K562 (cell line): ENCODE data around the gene ZNF625. TPM values are rescaled to one million over a fixed set of nuclear protein-coding genes. Genes with fewer than 3 reads are reported as not detected.

Experiments used
- ATF1 ChIP-seq, 2 experiments: fragments of 450-650 bp in 1 of 2; IDR thresholded peaks; 2 replicates each; pipeline ENCODE4 v1.6.1; 2016; ENCODE audit warnings: missing compliant biosample characterization in 1 of 2, missing genetic modification characterization in 1 of 2
- E2F3 ChIP-seq: fragments of 250-450 bp; sonication (Bioruptor Pico); IDR thresholded peaks from 2 replicates; pipeline ENCODE4 v1.4.0; 2020; ENCODE audit warnings: mild to moderate bottlenecking
- ETV6 ChIP-seq, 3 experiments: fragments of 150-350 bp in 1 of 3; sonication (generic) in 1 of 3; formaldehyde crosslinking in 1 of 3; IDR thresholded peaks; 2 replicates each; pipeline versions ENCODE4 v1.6.1 to v1.8.0; 2014 to 2022; ENCODE audit warnings: borderline replicate concordance in 2 of 3, low read depth in 2 of 3, antibody characterized with exemption in 1 of 3, low read length in 1 of 3, mild to moderate bottlenecking in 1 of 3, missing genetic modification reagents in 1 of 3
- KDM4B ChIP-seq, 2 experiments: fragments of 450-650 bp in 1 of 2; sonication (generic) in 1 of 2; IDR thresholded peaks; 2 replicates each; pipeline ENCODE4 v1.6.1; 2016 to 2017; ENCODE audit warnings: borderline replicate concordance in 2 of 2, antibody characterized with exemption in 1 of 2, low read depth in 1 of 2, mild to moderate bottlenecking in 1 of 2
- MED1 ChIP-seq: sonication (generic); formaldehyde crosslinking; IDR thresholded peaks from 2 replicates; pipeline ENCODE4 v1.8.1; 2023; ENCODE audit warnings: missing genetic modification reagents, borderline replicate concordance
- NCOA4 ChIP-seq: fragments of 450-650 bp; IDR thresholded peaks from 2 replicates; pipeline ENCODE4 v1.6.1; 2018; ENCODE audit warnings: mild to moderate bottlenecking; ENCODE audit not compliant: partially characterized antibody
- TARDBP ChIP-seq: fragments of 450-650 bp; IDR thresholded peaks from 2 replicates; pipeline ENCODE4 v1.6.1; 2016
- TFAP4 ChIP-seq: sonication (generic); formaldehyde crosslinking; IDR thresholded peaks from 2 replicates; pipeline ENCODE4 v1.8.0; 2022; ENCODE audit warnings: missing genetic modification reagents, mild to moderate bottlenecking, moderate library complexity, borderline replicate concordance
- ZBTB40 ChIP-seq, 2 experiments: fragments of 450-650 bp in 1 of 2; sonication (generic) in 1 of 2; formaldehyde crosslinking in 1 of 2; IDR thresholded peaks; 2 replicates each; pipeline versions ENCODE4 v1.7.1 to v1.9.0; 2016 to 2022; ENCODE audit warnings: inconsistent platforms in 1 of 2, mild to moderate bottlenecking in 1 of 2, missing genetic modification reagents in 1 of 2
- ZSCAN32 ChIP-seq: fragments of 450-650 bp; formaldehyde crosslinking; IDR thresholded peaks from 2 replicates; pipeline ENCODE4 v1.4.0; 2020; ENCODE audit warnings: mild to moderate bottlenecking, moderate library complexity
- polyA plus RNA-seq, 8 experiments: library from polyadenylated mRNA; depleted of rRNA in 4 of 8; stranded (reverse) in 5 of 8; unstranded in 3 of 8; fragments of >200 nt; fragmentation: Nextera tagmentation in 2 of 8; fragmentation: Illumina TruSeq in 1 of 8; extraction: Ambion mirVana in 2 of 8; extraction: Trizol in 1 of 8; gene quantifications; 2 replicates each; pipeline versions ENCODE4 v1.2.1 to v1.2.3, GENCODE V29; 2011 to 2014; ENCODE audit warnings: inconsistent platforms in 1 of 8, missing spikeins in 1 of 8
- total RNA-seq, 7 experiments: library from RNA; depleted of rRNA in 6 of 7; stranded (reverse); fragments of >200 nt in 6 of 7; fragmentation: Illumina TruSeq in 2 of 7; extraction: Trizol in 2 of 7; gene quantifications; 2 replicates each; pipeline versions ENCODE4 v1.2.1 to v1.2.3, GENCODE V29; 2011 to 2021; ENCODE audit warnings: low replicate concordance in 1 of 7
- TF ChIP-seq, protein P1 (sequence below): fragments of 450-650 bp; IDR thresholded peaks from one replicate; pipeline ENCODE4 v1.6.1; 2018; ENCODE audit warnings: mild to moderate bottlenecking, moderate library complexity; ENCODE audit not compliant: partially characterized antibody

ZNF625 gene
- total and polyA plus RNA-seq, 9 of the 15 experiments (the other 6 are each of a cell fraction or from before 2014, with no cell fraction given): 0.07 to 0.09 TPM; not detected in 7

DNA sequence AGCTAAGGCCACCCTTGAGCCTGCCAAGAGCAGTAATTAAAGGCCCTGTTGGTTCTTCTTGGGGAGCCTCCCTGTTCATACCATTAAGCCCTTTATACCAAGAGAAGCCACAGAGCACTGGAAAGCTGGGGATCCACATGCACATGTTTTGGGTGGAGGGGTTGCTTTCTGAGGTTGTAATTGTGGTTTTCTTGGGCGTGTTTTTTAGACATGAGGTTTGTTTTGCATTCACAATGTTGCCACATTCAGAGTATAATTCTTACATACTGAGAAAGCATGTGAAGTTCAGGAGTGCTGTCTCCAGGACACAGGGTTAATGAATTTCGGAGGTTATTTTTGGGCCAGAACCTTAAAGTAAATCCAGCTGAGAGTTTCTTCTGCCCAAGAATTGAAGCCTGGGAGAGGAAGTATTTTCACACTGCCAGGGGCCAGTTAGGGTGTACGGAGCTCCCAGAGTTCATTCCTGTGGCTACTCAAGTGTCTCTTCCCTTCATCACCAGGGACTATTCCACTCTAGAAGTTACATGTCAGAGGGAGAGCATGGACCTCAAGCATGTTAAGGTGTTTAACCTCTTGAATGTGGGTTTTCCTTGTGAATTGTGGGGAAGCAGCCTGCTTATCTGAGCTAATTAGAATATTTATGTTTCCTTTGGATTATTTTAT lies 43.4 kb upstream of the ZNF625 start (continued):
- no peak for TF ChIP-seq ZBTB40 (IDR thresholded peaks at IDR 0.05)
- TF ChIP-seq ZBTB40 (CRISPR knock-in tag; IDR thresholded peaks at IDR 0.05): no peak
- no peak for TF ChIP-seq ETV6 (IDR thresholded peaks at IDR 0.05; ENCODE audit: borderline replicate concordance in 1 of 2, low read depth in 2 of 2, low read length in 1 of 2)
- no peak for TF ChIP-seq ETV6 (CRISPR knock-in tag; IDR thresholded peaks at IDR 0.05; ENCODE audit: borderline replicate concordance)
- TF ChIP-seq TFAP4 (CRISPR knock-in tag): no peak
- TF ChIP-seq ATF1 (CRISPR knock-in tag; IDR thresholded peaks at IDR 0.05): no peak
- TF ChIP-seq ATF1 (tag; IDR thresholded peaks at IDR 0.05): no peak
- no peak for TF ChIP-seq MED1
- TF ChIP-seq E2F3: no peak
- TF ChIP-seq, protein P1, sequence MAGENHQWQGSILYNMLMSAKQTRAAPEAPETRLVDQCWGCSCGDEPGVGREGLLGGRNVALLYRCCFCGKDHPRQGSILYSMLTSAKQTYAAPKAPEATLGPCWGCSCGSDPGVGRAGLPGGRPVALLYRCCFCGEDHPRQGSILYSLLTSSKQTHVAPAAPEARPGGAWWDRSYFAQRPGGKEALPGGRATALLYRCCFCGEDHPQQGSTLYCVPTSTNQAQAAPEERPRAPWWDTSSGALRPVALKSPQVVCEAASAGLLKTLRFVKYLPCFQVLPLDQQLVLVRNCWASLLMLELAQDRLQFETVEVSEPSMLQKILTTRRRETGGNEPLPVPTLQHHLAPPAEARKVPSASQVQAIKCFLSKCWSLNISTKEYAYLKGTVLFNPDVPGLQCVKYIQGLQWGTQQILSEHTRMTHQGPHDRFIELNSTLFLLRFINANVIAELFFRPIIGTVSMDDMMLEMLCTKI: no peak
- TF ChIP-seq TARDBP: no peak
- no peak for TF ChIP-seq NCOA4
- no peak for TF ChIP-seq ZSCAN32 (CRISPR knock-in tag)
- no peak for TF ChIP-seq KDM4B (IDR thresholded peaks at IDR 0.05; ENCODE audit: borderline replicate concordance in 2 of 2, low read depth in 1 of 2)
